Testis (tissue), 2 donors: ENCODE measurements around the gene IL1RAPL1.

Experiments
- POLR2A ChIP-seq: fragments of 450-650 bp; IDR thresholded peaks from one replicate; pipeline ENCODE4 v1.6.1; 2017; ENCODE audit warnings: antibody characterized with exemption, mild to moderate bottlenecking, moderate library complexity
- TF ChIP-seq, protein P1 (sequence below), 3 experiments: fragments of 450-650 bp in 2 of 3; fragments of 200-600 bp in 1 of 3; sonication (generic) in 1 of 3; IDR thresholded peaks; one replicate each; pipeline ENCODE4 v1.5.1; 2016 to 2019; ENCODE audit warnings: antibody characterized with exemption in 3 of 3, mild to moderate bottlenecking in 2 of 3, moderate library complexity in 1 of 3

DNA sequence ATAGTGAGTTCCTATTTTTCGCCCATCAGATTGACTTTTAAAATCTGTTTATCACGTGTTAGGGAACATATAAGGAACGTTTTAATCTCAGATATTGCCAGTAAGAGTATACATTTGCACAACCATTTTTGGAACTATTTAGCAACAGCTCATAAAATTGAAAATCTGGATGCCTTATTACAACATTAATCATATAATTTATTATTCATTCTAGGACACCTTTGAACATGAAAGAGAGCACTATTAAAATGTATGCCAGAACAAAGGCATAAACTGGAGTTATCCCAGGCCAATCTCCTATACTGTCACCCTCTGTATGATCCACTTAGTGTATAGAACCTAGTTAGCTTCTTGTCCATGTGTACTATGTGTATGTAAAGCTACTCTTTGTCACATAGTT lies 1049.1 kb downstream of the IL1RAPL1 start:
- TF ChIP-seq, protein P1, sequence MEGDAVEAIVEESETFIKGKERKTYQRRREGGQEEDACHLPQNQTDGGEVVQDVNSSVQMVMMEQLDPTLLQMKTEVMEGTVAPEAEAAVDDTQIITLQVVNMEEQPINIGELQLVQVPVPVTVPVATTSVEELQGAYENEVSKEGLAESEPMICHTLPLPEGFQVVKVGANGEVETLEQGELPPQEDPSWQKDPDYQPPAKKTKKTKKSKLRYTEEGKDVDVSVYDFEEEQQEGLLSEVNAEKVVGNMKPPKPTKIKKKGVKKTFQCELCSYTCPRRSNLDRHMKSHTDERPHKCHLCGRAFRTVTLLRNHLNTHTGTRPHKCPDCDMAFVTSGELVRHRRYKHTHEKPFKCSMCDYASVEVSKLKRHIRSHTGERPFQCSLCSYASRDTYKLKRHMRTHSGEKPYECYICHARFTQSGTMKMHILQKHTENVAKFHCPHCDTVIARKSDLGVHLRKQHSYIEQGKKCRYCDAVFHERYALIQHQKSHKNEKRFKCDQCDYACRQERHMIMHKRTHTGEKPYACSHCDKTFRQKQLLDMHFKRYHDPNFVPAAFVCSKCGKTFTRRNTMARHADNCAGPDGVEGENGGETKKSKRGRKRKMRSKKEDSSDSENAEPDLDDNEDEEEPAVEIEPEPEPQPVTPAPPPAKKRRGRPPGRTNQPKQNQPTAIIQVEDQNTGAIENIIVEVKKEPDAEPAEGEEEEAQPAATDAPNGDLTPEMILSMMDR (IDR thresholded peaks at IDR 0.05), result no peak
- TF ChIP-seq POLR2A, result no peak
